GM12865 (cell line): ENCODE data around the gene OGFOD3.

Experiments used
- DNase-seq: peaks from one replicate; pipeline ENCODE4 v3.0.0; 2010; ENCODE audit warnings: low read depth
- H3K4me3 ChIP-seq: 2 replicates; pipeline ENCODE4 v1.5.1; 2011; ENCODE audit warnings: mild to moderate bottlenecking, low read depth, low read length, control low read depth
- CTCF ChIP-seq: IDR thresholded peaks from 2 replicates; pipeline ENCODE4 v1.5.1; 2011; ENCODE audit warnings: low read length, control low read depth, low read depth, inconsistent platforms; ENCODE audit not compliant: insufficient read depth; ENCODE audit errors: missing control alignments

The OGFOD3 gene

GRCh38 chr17:82346342-82347300 is 71.8 kb downstream of the OGFOD3 start:
- no peak for TF ChIP-seq CTCF

GRCh38 chr17:82345151-82345976 is 73.0 kb downstream of the OGFOD3 start:
- TF ChIP-seq CTCF, result no peak
- no peak overlapping the region for H3K4me3 ChIP-seq
- DNase-seq, result no peak

More at GRCh38 chr17:82346342-82347300, 71.8 kb downstream of the OGFOD3 start:
- DNase-seq, result no peak
- H3K4me3 ChIP-seq, result no peak overlapping the region

DNA sequence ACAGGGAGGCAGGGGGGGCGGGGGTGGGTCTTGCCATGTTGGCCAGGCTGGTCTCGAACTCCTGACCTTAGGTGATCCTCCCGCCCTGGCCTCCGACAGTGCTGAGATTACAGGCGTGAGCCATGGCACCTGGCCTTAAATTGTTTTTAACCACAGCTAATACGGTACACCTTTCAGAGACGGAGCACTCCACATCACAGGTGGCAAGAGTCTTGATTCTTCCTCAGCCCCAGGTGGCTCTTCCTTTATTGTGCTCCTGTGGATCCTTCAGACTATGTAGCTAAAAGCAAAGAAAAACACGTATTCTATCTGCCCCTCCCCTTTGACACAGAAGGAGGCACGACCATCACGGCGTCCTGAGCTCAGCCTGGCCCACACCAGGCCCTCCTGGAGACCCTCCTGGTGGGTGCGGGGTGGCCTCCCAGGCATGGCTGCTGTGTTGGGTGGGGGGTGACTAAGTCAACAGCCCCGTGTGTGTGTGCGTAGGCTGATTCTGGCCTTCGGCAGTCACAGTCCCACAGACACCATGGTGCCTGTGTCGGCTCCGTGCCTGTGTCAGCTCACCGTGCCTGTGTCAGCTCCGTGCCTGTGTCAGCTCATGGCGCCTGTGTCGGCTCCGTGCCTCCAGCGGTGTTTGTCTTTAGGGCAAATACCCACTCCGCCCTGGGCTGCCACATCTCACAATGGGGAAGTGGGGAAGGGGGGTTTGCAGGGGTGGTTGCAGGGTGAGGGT is 74.0 kb downstream of the OGFOD3 start:
- TF ChIP-seq CTCF, result no peak
- no peak for DNase-seq
- H3K4me3 ChIP-seq, result no peak overlapping the region

- no peak for TF ChIP-seq CTCF
- no peak overlapping the region for H3K4me3 ChIP-seq
- no peak for DNase-seq
Observed at GRCh38 chr17:82343560-82343959, 74.8 kb downstream of the OGFOD3 start.

DNA sequence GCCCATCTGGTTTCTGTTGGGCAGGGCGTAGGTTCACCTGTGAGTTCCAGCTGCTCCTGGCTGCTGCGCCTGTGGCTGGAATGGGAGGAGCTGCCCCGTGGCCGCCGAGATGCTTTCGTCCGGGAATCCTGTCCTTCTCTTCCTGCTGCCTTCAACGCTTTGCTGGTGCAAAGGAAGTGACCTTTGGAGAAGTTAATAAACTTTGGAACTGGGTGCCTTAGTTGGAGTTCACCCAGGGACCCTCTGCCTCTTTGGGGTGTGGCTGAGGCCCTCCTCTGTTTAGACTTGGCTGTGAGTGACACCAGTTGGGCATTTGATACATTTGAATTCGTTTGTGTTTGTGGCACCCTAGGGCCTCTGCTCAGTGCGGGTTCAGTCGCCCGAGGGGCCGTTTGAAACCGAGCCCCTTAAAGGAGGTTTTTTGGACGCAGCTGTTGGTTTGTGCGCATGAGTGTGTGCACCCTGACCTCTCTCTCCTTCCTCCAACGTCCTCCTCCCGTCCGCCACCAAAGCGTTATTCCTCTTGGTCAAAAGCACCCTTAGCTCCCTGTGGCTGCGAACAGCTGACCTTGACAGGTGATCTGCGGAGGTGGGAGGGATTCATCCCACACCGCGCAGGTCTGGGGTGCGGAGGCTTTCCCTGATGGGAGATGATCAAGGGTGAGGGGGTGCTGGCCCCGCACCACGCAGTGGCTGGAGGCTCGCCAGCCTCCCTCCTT is 75.9 kb downstream of the OGFOD3 start:
- H3K4me3 ChIP-seq, result no peak overlapping the region
- TF ChIP-seq CTCF, result no peak
- DNase-seq, result no peak
